Fibroblast of lung (primary cell): Measurements from ENCODE around the gene KRTAP5-7. TPM values are rescaled to one million over a fixed set of nuclear protein-coding genes. Genes with fewer than 3 reads are reported as not detected.

Source experiments
- DNase-seq, 2 donors: peaks; one replicate each; pipeline versions ENCODE4 v3.0.0 to v3.0.0-alpha.2; 2010; ENCODE audit warnings: low read depth in 2 of 2
- H2AFZ ChIP-seq: 2 replicates; pipeline ENCODE4 v1.5.1; 2012; ENCODE audit warnings: low read length, control low read depth, inconsistent platforms
- H3K27ac ChIP-seq: 2 replicates; pipeline ENCODE4 v1.5.1; 2011; ENCODE audit warnings: low read length, control low read depth; ENCODE audit not compliant: insufficient read depth
- H3K27me3 ChIP-seq: 2 replicates; pipeline ENCODE4 v1.5.1; 2011; ENCODE audit warnings: mild to moderate bottlenecking, low read length; ENCODE audit not compliant: control insufficient read depth, insufficient read depth
- H3K36me3 ChIP-seq: 2 replicates; pipeline ENCODE4 v1.5.1; 2011; ENCODE audit warnings: low read length; ENCODE audit not compliant: control insufficient read depth, insufficient read depth
- H3K4me1 ChIP-seq: 2 replicates; pipeline ENCODE4 v1.5.1; 2011; ENCODE audit warnings: low read length; ENCODE audit not compliant: control insufficient read depth, insufficient read depth; ENCODE audit errors: extremely low read depth
- H3K4me2 ChIP-seq: 2 replicates; pipeline ENCODE4 v1.5.1; 2011; ENCODE audit warnings: low read length, control low read depth; ENCODE audit not compliant: insufficient read depth; ENCODE audit errors: extremely low read depth
- H3K4me3 ChIP-seq, 4 experiments: fragments of 200-600 bp in 1 of 4; sonication (generic) in 1 of 4; replicated peaks in 1 of 4; 2 replicates each; pipeline ENCODE4 v1.5.1; 2011 to 2016; ENCODE audit warnings: low read length in 4 of 4, low read depth in 3 of 4, mild to moderate bottlenecking in 3 of 4, control low read depth in 2 of 4, inconsistent platforms in 1 of 4, mixed read lengths in 1 of 4; ENCODE audit not compliant: insufficient read depth in 1 of 4; ENCODE audit errors: control extremely low read depth in 1 of 4
- H3K79me2 ChIP-seq: 2 replicates; pipeline ENCODE4 v1.5.1; 2012; ENCODE audit warnings: mild to moderate bottlenecking, low read length, inconsistent platforms; ENCODE audit not compliant: control insufficient read depth, insufficient read depth
- H3K9ac ChIP-seq: 2 replicates; pipeline ENCODE4 v1.5.1; 2011; ENCODE audit warnings: mild to moderate bottlenecking, low read length, control low read depth; ENCODE audit not compliant: insufficient read depth
- H3K9me3 ChIP-seq: 2 replicates; pipeline ENCODE4 v1.5.1; 2012; ENCODE audit warnings: low read depth, low read length; ENCODE audit not compliant: control insufficient read depth, insufficient read depth
- H4K20me1 ChIP-seq: 2 replicates; pipeline ENCODE4 v1.5.1; 2011; ENCODE audit warnings: low read length; ENCODE audit not compliant: control insufficient read depth, insufficient read depth; ENCODE audit errors: extremely low read depth
- EZH2 ChIP-seq: IDR thresholded peaks from 2 replicates; pipeline ENCODE4 v1.5.1; 2012; ENCODE audit warnings: low read length, control low read depth, mild to moderate bottlenecking; ENCODE audit errors: missing control alignments
- polyA plus RNA-seq, 2 donors: library from polyadenylated mRNA; depleted of rRNA in 1 of 2; stranded (reverse) in 1 of 2; unstranded in 1 of 2; fragments of >200 nt; gene quantifications; 2 replicates each; pipeline ENCODE4 v1.2.1, GENCODE V29; 2011 to 2012; ENCODE audit warnings: missing spikeins in 1 of 2
- total RNA-seq: library from RNA; depleted of rRNA; stranded (reverse); fragments of >200 nt; gene quantifications from 2 replicates; pipeline ENCODE4 v1.2.1, GENCODE V29; 2014
- TF ChIP-seq, protein P1 (sequence below), 2 donors: IDR thresholded peaks in 1 of 2; conservative IDR thresholded peaks in 1 of 2; 1 replicate in 1 of 2; 2 replicates in 1 of 2; pipeline ENCODE4 v1.5.1; 2011 to 2012; ENCODE audit warnings: low read length in 2 of 2, control low read depth in 1 of 2, inconsistent platforms in 1 of 2, low read depth in 1 of 2, mild to moderate bottlenecking in 1 of 2

KRTAP5-7 gene
- total and polyA plus RNA-seq, 2 donors (not counting 1 experiment from before 2014, with no cell fraction given) = 0.17 TPM; not detected in 1

DNA sequence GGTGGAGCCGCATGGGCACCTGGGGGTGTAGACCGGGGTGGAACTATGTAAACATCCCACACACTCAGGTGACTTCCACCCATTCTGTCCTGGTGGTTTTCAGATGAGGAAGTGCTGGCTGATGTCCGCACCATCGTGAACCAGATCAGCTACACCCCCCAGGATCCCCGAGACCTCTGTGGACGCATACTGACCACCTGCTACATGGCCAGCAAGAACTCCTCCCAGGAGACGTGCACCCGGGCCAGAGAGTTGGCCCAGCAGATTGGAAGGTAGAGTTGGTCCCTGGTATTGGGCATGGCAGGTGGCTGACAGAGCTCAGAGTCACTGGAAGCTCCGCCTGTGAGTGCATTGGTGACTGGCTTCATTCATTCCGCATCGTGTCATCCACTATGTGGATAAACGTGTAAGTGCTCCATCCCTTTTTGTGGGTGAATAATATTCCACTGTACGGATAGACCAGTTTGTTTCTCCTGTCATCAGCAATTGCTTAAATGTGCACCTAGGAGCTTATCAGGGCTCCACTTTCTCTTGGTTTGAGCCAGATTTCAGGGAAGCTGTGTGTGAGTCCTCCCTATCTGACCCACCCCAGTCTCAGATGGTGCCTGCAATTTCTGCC lies 44.2 kb upstream of the KRTAP5-7 start:
- no peaks in the 10 kb centered on the region for H3K27me3 ChIP-seq
- TF ChIP-seq, protein P1, sequence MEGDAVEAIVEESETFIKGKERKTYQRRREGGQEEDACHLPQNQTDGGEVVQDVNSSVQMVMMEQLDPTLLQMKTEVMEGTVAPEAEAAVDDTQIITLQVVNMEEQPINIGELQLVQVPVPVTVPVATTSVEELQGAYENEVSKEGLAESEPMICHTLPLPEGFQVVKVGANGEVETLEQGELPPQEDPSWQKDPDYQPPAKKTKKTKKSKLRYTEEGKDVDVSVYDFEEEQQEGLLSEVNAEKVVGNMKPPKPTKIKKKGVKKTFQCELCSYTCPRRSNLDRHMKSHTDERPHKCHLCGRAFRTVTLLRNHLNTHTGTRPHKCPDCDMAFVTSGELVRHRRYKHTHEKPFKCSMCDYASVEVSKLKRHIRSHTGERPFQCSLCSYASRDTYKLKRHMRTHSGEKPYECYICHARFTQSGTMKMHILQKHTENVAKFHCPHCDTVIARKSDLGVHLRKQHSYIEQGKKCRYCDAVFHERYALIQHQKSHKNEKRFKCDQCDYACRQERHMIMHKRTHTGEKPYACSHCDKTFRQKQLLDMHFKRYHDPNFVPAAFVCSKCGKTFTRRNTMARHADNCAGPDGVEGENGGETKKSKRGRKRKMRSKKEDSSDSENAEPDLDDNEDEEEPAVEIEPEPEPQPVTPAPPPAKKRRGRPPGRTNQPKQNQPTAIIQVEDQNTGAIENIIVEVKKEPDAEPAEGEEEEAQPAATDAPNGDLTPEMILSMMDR (conservative IDR thresholded peaks at IDR 0.05 in 1 of 2, IDR thresholded peaks at IDR 0.05 in 1 of 2; ENCODE audit: low read depth in 1 of 2, low read length in 2 of 2) = no peak
- TF ChIP-seq EZH2 = no peak
- no peaks in the 10 kb centered on the region for H3K4me1 ChIP-seq
- no peak overlapping the region for H3K9ac ChIP-seq
- no peak for DNase-seq
- no peak overlapping the region for H2AFZ ChIP-seq
- no peaks in the 10 kb centered on the region for H4K20me1 ChIP-seq
- no peak overlapping the region for H3K27ac ChIP-seq
- peaks cover 32% of the 10 kb centered on the region for H3K36me3 ChIP-seq
- no peak overlapping the region for H3K4me3 ChIP-seq
- H3K4me2 ChIP-seq = no peak overlapping the region
- no peaks in the 10 kb centered on the region for H3K79me2 ChIP-seq
- H3K9me3 ChIP-seq = no peaks in the 10 kb centered on the region

DNA sequence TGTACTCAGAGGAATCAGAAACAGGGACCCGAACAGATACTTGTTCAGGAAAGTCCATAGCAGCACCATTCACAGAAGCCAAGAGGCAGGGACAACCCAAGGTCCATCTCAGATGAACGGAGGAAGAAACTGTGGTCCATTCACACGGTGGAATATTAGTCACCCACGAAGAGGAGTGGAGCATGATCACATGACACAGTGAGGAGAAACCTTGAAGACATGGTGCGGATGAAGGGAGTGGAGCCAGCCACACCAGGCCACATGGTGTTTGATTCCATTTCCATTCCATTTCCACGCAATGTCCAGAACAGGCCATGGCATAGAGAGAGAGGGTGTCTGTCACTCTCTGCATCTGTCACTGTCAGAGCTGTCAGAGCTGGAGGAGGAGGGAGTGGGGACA lies 43.4 kb upstream of the KRTAP5-7 start:
- peaks cover 28% of the 10 kb centered on the region for H3K36me3 ChIP-seq
- no peaks in the 10 kb centered on the region for H3K27me3 ChIP-seq
- no peak overlapping the region for H3K4me3 ChIP-seq
- H2AFZ ChIP-seq = no peak overlapping the region
- no peaks in the 10 kb centered on the region for H4K20me1 ChIP-seq
- TF ChIP-seq EZH2 = no peak
- TF ChIP-seq, protein P1 (conservative IDR thresholded peaks at IDR 0.05 in 1 of 2, IDR thresholded peaks at IDR 0.05 in 1 of 2; ENCODE audit: low read depth in 1 of 2, low read length in 2 of 2) = no peak
- no peak overlapping the region for H3K4me2 ChIP-seq
- H3K27ac ChIP-seq = no peak overlapping the region
- H3K9me3 ChIP-seq = no peaks in the 10 kb centered on the region
- no peak overlapping the region for H3K9ac ChIP-seq
- no peaks in the 10 kb centered on the region for H3K79me2 ChIP-seq
- no peak for DNase-seq
- H3K4me1 ChIP-seq = peaks cover 1% of the 10 kb centered on the region

DNA sequence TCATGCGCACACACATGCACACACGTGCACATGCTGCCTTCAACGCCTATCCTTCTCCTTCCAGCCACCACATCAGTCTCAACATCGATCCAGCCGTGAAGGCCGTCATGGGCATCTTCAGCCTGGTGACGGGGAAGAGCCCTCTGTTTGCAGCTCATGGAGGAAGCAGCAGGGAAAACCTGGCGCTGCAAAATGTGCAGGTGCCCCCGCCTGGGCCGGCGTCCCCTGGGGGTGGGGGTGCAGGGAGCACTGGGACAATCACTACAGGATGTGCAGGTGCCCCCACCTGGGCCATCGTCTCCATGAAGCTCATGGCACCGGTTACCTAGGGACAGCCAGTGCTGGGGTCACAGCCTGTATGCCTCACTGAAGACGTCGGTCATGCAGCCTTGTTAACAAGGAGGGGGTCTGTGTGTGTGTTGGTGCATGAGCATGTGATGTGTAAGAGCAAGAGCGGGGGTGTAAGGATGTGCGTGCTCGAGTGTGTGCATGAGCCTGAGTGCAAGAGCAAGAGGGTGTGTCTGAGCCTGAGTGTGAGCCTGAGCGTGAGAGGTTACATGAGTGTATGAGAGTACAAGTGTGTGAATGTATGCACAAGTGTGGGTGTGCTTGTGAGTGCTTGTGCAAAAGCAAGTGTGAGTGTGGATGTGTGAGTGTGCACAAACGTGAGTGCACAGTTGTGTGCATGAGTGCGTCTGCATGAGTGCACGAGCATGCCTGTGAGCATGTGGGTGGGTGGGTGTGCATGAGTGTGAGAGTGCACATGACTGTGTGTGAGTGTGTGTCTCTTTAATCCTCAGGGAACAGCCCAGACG lies 42.6 kb upstream of the KRTAP5-7 start:
- H2AFZ ChIP-seq = no peak overlapping the region
- H3K9me3 ChIP-seq = no peaks in the 10 kb centered on the region
- H3K27ac ChIP-seq = no peak overlapping the region
- H3K4me1 ChIP-seq = peaks cover 3% of the 10 kb centered on the region
- no peak overlapping the region for H3K9ac ChIP-seq
- no peak overlapping the region for H3K4me2 ChIP-seq
- H3K4me3 ChIP-seq = no peak overlapping the region
- no peaks in the 10 kb centered on the region for H4K20me1 ChIP-seq
- peaks cover 28% of the 10 kb centered on the region for H3K36me3 ChIP-seq
- no peaks in the 10 kb centered on the region for H3K27me3 ChIP-seq
- H3K79me2 ChIP-seq = no peaks in the 10 kb centered on the region
- DNase-seq = no peak
- TF ChIP-seq, protein P1 (conservative IDR thresholded peaks at IDR 0.05 in 1 of 2, IDR thresholded peaks at IDR 0.05 in 1 of 2; ENCODE audit: low read depth in 1 of 2, low read length in 2 of 2) = no peak
- no peak for TF ChIP-seq EZH2
